ENCODE data around the gene TMEM178B.
"Not testable (repeated sequence)": the region's sequence is repeated elsewhere in the genome, so short reads cannot be mapped to it uniquely, and the experiment has no call there.

Gene TMEM178B

GRCh38 chr7:141190495-141190894 is 116.6 kb downstream of the TMEM178B start:
- no peak for DNase-seq

GRCh38 chr7:141191277-141191676 is 117.4 kb downstream of the TMEM178B start:
- DNase-seq, result no peak

DNA sequence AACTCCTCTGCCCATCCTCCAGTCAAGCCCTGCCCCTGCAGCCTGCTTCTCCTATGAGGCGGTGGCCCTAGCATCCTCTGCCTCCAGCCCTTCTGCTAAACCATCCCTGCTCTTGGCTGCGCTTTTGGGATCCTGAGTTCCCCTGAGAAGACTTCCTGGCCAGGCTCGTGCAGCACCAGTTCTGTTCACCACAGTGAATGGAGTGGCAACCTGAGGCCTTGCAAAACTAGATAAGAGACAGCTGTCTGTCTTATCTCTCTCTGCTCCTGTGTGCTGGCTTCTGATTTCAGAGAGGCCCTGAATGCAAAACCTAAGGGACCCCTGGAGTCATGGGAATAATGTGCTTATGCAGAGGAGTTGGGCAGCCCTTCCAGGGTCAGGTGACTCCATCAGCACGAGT is 119.2 kb downstream of the TMEM178B start:
- DNase-seq, result no peak

- DNase-seq, result not testable (repeated sequence)
These were observed 121.9 kb downstream of the TMEM178B start for GRCh38 chr7:141195722-141196121.

DNA sequence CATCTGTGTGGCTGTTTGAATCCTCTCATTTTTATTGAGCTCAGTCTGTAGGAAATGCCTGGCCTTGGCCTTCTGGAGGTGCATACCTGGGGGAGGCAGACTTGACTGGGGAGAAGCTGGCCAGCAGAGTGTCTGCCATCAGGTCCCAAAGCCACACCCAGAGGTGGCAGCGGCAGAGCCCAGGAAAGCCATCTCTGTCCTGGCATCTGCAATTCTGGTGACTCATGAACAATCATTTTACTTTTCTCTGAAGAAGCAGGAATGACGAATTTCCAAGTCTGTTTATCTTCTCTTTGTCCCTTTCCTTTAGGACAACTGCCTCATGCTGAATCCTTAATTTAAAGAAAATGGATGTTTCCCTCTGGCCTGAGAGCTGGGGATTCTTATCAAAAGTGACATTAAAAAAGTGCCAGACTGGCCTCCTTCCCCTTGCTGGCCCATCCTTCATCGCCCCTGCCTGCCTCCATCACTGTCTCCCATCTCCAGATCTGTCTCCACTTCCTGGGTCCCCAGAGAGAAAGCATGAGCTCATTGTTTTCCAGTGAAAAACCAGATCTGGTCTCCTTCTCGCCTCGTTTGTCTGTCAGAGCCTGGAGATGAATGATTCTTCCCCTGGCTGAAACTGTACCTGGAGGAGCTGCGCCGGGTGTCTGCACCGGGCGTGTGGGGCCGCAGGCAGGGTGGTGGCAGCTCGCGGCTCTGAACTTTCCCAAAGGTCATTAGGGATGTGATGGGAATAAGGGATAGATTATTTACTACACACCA is 124.5 kb downstream of the TMEM178B start:
- DNase-seq, result no peak

DNA sequence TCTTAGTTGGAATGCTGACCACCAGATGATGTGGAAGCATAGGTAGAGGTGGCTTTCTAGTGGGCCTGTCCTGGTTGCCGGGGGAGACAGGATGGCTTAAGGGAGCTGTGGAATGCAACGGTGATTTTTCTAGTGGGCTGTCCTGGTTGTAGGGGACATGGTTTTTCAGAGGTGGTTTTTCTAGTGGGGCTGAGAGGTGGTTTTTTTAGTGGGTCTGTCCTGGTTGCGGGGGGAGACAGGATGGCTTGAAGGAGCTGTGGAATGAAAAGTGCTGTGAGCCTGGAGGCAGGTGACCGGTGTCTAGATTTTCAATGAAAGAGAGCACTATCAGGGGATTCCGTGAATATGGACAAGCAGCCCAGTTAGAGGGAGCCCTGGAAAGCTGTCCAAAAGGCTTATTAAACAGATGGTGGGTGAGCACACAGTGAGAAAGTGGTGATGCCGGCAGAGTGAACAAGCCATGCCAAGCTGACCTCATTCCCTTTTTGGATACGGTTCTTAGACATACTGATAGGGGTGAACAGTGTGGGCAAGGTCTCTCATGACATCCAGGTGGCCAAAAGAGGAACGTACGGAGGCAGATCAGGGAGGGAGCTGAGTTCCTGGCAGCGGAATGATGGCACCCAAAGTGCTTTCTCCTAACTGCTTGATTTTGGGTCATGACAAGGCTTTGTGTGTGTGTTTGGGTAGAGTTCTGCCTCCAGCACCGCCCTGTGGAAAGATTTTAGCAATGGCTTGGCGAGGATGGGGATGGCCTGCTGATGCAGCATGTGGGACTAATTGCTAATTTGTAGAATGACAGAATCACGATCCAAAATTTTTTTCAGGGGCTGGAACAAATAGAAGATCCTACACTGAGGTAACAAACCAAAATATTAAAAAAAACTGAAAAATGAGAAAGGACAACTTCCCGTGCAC is 126.6 kb downstream of the TMEM178B start:
- no peak for DNase-seq

- DNase-seq, result no peak
These were observed 127.5 kb downstream of the TMEM178B start for GRCh38 chr7:141201145-141201885.

- DNase-seq, result no peak
These were observed 128.7 kb downstream of the TMEM178B start for GRCh38 chr7:141202535-141202934.

DNA sequence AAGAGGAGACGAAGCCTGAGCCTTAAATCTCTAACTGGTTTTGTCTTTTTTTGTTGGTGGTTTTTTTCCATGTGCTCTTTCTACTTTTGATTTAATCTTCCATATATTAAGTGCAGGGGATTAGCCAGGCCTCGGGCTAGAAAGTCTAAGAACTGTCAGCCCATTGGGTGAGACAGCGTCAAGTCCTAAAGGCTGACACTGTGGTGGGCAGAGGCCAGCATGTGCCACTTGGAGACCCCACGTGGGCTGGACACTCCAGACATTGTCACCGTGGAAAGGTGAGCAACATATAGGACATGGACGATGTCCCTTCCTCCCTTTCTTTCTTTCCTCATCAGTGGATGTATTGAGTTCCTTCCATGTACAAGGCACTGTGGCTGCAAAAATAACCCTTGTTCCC is 129.3 kb downstream of the TMEM178B start:
- DNase-seq, result no peak

DNA sequence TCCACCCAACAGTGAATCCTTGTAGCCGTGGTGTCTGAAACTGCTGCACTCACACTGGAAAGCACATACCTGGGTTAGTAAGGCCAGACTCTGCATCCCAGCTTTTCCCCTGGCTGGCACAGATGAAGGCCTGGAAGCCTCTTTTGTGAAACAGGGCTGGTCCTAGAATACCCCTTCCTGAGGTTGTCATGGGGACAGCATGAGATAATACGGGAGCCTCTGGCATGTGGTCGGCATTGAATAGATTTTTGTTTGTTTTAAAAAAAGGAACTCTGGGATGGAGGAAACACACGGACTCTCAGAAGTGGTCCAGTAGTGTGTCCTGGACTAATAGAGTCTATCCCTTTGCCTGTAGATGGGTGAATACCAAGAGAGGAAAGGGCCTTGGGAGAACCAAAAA is 129.7 kb downstream of the TMEM178B start:
- no peak for DNase-seq

GRCh38 chr7:141207661-141208060 is 133.8 kb downstream of the TMEM178B start:
- DNase-seq, result no peak

GRCh38 chr7:141208539-141208938 is 134.7 kb downstream of the TMEM178B start:
- no peak for DNase-seq

DNA sequence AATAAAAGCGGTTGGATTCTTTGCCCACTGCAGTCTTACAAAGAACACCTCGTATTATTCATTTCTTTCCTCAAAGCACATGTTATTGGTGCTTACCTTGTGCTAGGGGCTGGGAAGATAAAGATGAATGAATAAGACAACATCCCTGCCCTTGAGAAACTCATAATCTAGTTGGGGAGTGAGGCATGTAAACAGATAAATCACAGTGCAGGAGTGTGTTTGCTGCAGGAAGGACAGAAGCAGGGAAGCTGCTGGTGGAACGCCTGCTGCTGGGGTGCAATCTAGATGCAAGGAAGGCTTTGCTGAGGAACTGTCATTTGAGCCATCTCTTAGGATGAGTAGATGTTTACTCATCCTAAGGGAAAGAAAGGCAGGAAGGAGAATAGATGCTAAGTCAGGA is 135.6 kb downstream of the TMEM178B start:
- no peak for DNase-seq

DNA sequence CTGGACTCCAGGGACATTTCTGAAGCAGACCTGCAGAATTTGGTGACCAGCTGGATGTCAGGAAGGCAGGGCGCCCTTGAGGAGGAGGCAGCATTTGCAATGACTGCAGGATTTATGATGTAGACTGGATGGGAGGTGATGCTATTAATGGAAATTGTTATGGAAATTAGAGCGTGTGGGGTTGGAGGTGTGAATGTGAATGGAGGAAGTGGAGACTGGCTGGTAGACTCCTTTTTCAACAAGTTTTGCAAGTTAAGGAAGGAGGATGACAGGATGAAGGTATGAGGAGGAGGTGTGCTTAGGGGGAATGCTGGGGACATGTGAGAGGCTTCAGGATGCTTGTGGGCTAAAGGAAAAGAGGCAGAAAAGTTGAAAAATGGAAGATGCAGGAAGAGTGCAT is 137.0 kb downstream of the TMEM178B start:
- DNase-seq, result no peak

GRCh38 chr7:141213226-141213625 is 139.4 kb downstream of the TMEM178B start:
- DNase-seq, result no peak

GRCh38 chr7:141217938-141218337 is 144.1 kb downstream of the TMEM178B start:
- DNase-seq, result no peak

GRCh38 chr7:141218941-141219340 is 145.1 kb downstream of the TMEM178B start:
- DNase-seq, result no peak

DNA sequence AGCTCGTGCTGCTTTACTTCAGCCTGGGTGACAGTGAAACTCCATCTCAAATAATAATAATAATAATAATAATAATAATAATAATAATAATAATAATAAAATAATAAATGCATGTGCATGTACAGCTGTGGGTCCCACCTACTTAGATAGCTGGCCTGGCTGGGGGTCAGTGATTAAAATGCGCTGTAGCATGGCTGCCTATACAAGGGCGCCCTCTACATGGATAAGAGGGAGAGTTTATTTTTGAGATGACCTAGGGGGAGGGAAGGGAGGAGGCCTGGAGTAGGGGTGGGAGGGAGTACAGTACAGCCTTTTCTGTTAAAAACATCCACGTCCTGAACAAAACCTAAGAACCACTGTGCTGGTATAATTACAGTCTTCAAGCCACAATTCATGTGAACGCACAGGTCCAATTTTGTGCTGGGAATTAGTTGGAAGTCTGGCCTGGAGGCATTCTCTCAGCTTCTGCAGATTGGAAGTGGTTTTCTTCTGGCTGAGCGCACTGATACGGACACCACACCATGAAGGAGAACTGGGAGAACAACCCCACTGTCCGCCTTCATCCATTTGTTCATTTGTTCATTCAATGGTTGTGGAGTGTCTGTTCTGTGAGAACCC is 146.5 kb downstream of the TMEM178B start:
- no peak for DNase-seq

DNA sequence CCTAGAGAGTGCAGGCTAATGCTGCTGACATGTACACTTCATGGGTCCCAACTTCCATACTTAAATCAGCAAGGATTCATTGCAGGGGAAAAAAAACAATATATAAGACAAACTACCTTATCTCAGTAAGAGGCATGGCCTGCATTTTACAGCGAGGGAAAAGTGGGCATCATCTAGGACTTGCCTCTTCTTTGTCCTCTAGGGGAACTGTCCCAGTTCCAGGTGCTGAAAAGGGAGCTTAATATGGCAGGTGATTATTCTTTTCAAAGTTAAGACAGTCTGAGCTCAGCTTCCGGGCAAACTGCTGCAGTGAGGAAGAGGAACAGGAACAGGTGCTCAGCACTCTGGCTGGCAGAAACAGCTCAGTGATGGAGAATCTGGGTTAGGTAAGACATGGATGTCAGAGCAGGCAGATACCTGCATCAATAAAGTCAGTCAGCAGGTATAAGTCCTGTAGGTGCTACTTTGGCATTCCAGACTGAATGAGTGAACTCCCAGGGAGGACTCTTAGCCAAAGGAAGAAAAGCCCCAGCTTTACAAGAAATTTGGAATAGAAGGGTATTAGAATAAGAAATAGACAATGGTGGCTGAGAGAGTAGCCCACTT is 147.2 kb downstream of the TMEM178B start:
- DNase-seq, result no peak

- no peak for DNase-seq
These were observed 152.2 kb downstream of the TMEM178B start for GRCh38 chr7:141225916-141226618.

- DNase-seq, result no peak
These were observed 153.6 kb downstream of the TMEM178B start for GRCh38 chr7:141227454-141227853.

- DNase-seq, result no peak
These were observed 154.6 kb downstream of the TMEM178B start for GRCh38 chr7:141228482-141228881.
